Nephron (organoid): ENCODE measurements around the gene EEF1AKMT2.
A peak's percentile ranks its signal among the peaks of the same experiment; 100 is the strongest.

Experiments
- H3K27ac Mint-ChIP-seq, 3 experiments: 2 replicates each; pipeline ENCODE4 v1.8.0; 2020; ENCODE audit warnings: mixed read lengths in 3 of 3, mild to moderate bottlenecking in 2 of 3, moderate library complexity in 1 of 3
- H3K27me3 Mint-ChIP-seq: 2 replicates; pipeline ENCODE4 v1.8.0; 2021; ENCODE audit warnings: low read depth, mild to moderate bottlenecking, moderate library complexity, mixed read lengths
- H3K36me3 Mint-ChIP-seq: 2 replicates; pipeline ENCODE4 v1.8.0; 2020; ENCODE audit warnings: low read depth, mixed read lengths
- H3K4me1 Mint-ChIP-seq: 2 replicates; pipeline ENCODE4 v1.8.0; 2020; ENCODE audit warnings: mixed read lengths
- H3K4me3 Mint-ChIP-seq, 3 experiments: 2 replicates each; pipeline ENCODE4 v1.8.0; 2020; ENCODE audit warnings: mild to moderate bottlenecking in 3 of 3, mixed read lengths in 3 of 3, moderate library complexity in 2 of 3
- H3K9me3 Mint-ChIP-seq: 2 replicates; pipeline ENCODE4 v1.8.0; 2020; ENCODE audit warnings: mixed read lengths
- TF ChIP-seq, protein P1 (sequence below), 3 experiments: fragments of 200-600 bp; sonication (generic); IDR thresholded peaks; one replicate each; pipeline ENCODE4 v1.5.0; 2021; ENCODE audit warnings: antibody characterized with exemption in 3 of 3; ENCODE audit not compliant: unreplicated experiment in 3 of 3

EEF1AKMT2 gene

GRCh38 chr10:124712704-124713407 lies 78.8 kb downstream of the EEF1AKMT2 start:
- TF ChIP-seq, protein P1, sequence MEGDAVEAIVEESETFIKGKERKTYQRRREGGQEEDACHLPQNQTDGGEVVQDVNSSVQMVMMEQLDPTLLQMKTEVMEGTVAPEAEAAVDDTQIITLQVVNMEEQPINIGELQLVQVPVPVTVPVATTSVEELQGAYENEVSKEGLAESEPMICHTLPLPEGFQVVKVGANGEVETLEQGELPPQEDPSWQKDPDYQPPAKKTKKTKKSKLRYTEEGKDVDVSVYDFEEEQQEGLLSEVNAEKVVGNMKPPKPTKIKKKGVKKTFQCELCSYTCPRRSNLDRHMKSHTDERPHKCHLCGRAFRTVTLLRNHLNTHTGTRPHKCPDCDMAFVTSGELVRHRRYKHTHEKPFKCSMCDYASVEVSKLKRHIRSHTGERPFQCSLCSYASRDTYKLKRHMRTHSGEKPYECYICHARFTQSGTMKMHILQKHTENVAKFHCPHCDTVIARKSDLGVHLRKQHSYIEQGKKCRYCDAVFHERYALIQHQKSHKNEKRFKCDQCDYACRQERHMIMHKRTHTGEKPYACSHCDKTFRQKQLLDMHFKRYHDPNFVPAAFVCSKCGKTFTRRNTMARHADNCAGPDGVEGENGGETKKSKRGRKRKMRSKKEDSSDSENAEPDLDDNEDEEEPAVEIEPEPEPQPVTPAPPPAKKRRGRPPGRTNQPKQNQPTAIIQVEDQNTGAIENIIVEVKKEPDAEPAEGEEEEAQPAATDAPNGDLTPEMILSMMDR (IDR thresholded peaks at IDR 0.05; ENCODE audit: unreplicated experiment in 3 of 3) = no peak
- no peaks in the 10 kb centered on the region for H3K9me3 Mint-ChIP-seq
- H3K4me3 Mint-ChIP-seq = no peak overlapping the region
- H3K4me1 Mint-ChIP-seq = peaks cover 87% of the 10 kb centered on the region
- H3K27ac Mint-ChIP-seq = peak overlapping the region; percentile 71 to 86 (median 85)
- no peaks in the 10 kb centered on the region for H3K27me3 Mint-ChIP-seq
- H3K36me3 Mint-ChIP-seq = no peaks in the 10 kb centered on the region

- no peaks in the 10 kb centered on the region for H3K9me3 Mint-ChIP-seq
- peaks cover 4% of the 10 kb centered on the region for H3K36me3 Mint-ChIP-seq
- peaks cover 85% of the 10 kb centered on the region for H3K4me1 Mint-ChIP-seq
- H3K4me3 Mint-ChIP-seq = no peak overlapping the region
- TF ChIP-seq, protein P1 (IDR thresholded peaks at IDR 0.05; ENCODE audit: unreplicated experiment in 3 of 3) = no peak
- peak overlapping the region; percentile 69 to 98 (median 97) for H3K27ac Mint-ChIP-seq
- no peaks in the 10 kb centered on the region for H3K27me3 Mint-ChIP-seq
These were observed 80.5 kb downstream of the EEF1AKMT2 start for GRCh38 chr10:124711145-124711544.

- H3K36me3 Mint-ChIP-seq = peaks cover 6% of the 10 kb centered on the region
- peaks cover 82% of the 10 kb centered on the region for H3K4me1 Mint-ChIP-seq
- TF ChIP-seq, protein P1 (IDR thresholded peaks at IDR 0.05; ENCODE audit: unreplicated experiment in 3 of 3) = no peak
- H3K27ac Mint-ChIP-seq = peak overlapping the region; percentile 96 to 98 (median 97)
- H3K4me3 Mint-ChIP-seq = peak overlapping the region in 1 of 3 experiments; percentile 23
- H3K9me3 Mint-ChIP-seq = no peaks in the 10 kb centered on the region
- no peaks in the 10 kb centered on the region for H3K27me3 Mint-ChIP-seq
These were observed 81.3 kb downstream of the EEF1AKMT2 start for GRCh38 chr10:124710266-124710881.

- no peaks in the 10 kb centered on the region for H3K27me3 Mint-ChIP-seq
- H3K9me3 Mint-ChIP-seq = no peaks in the 10 kb centered on the region
- peaks cover 82% of the 10 kb centered on the region for H3K4me1 Mint-ChIP-seq
- peaks cover 11% of the 10 kb centered on the region for H3K36me3 Mint-ChIP-seq
- H3K27ac Mint-ChIP-seq = peak overlapping the region; percentile 96 to 98 (median 97)
- no peak overlapping the region for H3K4me3 Mint-ChIP-seq
- TF ChIP-seq, protein P1 (IDR thresholded peaks at IDR 0.05; ENCODE audit: unreplicated experiment in 3 of 3) = no peak
These were observed 81.8 kb downstream of the EEF1AKMT2 start for GRCh38 chr10:124709861-124710260.

GRCh38 chr10:124708922-124709520 lies 82.7 kb downstream of the EEF1AKMT2 start:
- Mint-ChIP-seq H3K27me3 (no peaks in the 10 kb centered on the region), H3K4me3 (peak overlapping the region; percentile 29 to 59 (median 37)), H3K27ac (peak overlapping the region; percentile 96 to 98 (median 97)), H3K36me3 (peaks cover 19% of the 10 kb centered on the region), H3K9me3 (no peaks in the 10 kb centered on the region), H3K4me1 (peaks cover 87% of the 10 kb centered on the region)
- TF ChIP-seq, protein P1 (IDR thresholded peaks at IDR 0.05; ENCODE audit: unreplicated experiment in 3 of 3) = no peak
